BJ (cell line): ENCODE results near the gene FRAS1. TPM values are rescaled to one million over a fixed set of nuclear protein-coding genes. Genes with fewer than 3 reads are reported as not detected.
A peak's percentile ranks its signal among the peaks of the same experiment; 100 is the strongest.
"Not testable (repeated sequence)": the region's sequence is repeated elsewhere in the genome, so short reads cannot be mapped to it uniquely, and the experiment has no call there.

Source experiments
- CTCF ChIA-PET: fragments of 350-600 bp; formaldehyde crosslinking; extraction: SDS; loops from one replicate; lab custom pipeline; 2021; ENCODE audit warnings: antibody characterized with exemption, inconsistent platforms; lab: Yijun Ruan, JAX
- POLR2A ChIA-PET: fragments of 300-600 bp; sonication (Branson Sonifier 250); formaldehyde crosslinking; extraction: SDS; loops from one replicate; lab custom pipeline; 2021; ENCODE audit warnings: antibody characterized with exemption; lab: Charles Lee
- DNase-seq: peaks from one replicate; pipeline ENCODE4 v3.0.0-alpha.2; 2011; ENCODE audit warnings: low read depth
- H3K27me3 ChIP-seq: 2 replicates; pipeline ENCODE4 v1.6.0; 2011; ENCODE audit warnings: low read length; ENCODE audit not compliant: control insufficient read depth, insufficient read depth
- H3K36me3 ChIP-seq: 2 replicates; pipeline ENCODE4 v1.5.1; 2011; ENCODE audit warnings: low read length; ENCODE audit not compliant: control insufficient read depth, insufficient read depth
- H3K4me3 ChIP-seq: 2 replicates; pipeline ENCODE4 v1.5.1; 2011; ENCODE audit warnings: low read depth, mild to moderate bottlenecking, control low read depth, low read length
- CTCF ChIP-seq: IDR thresholded peaks from 2 replicates; pipeline ENCODE4 v1.5.1; 2011; ENCODE audit warnings: low read depth, mild to moderate bottlenecking, control low read depth, inconsistent platforms, low read length, moderate library complexity; ENCODE audit not compliant: insufficient read depth
- polyA minus RNA-seq: library from RNA; depleted of rRNA, polyadenylated mRNA; stranded (reverse); fragments of >200 nt; gene quantifications from 2 replicates; pipeline ENCODE4 v1.2.3, GENCODE V29; 2011; rRNA and poly(A)+ RNA removed
- polyA plus RNA-seq: library from polyadenylated mRNA; depleted of rRNA; stranded (reverse); fragments of >200 nt; gene quantifications from 2 replicates; pipeline ENCODE4 v1.2.3, GENCODE V29; 2011; rRNA removed

The FRAS1 gene
- 3.2 and 4.4 TPM in 2 replicates for polyA plus RNA-seq
- 12.0 and 16.0 TPM in 2 replicates for polyA minus RNA-seq

- Histone ChIP-seq H3K4me3 (peak within 1 kb of the TSS; percentile 68), H3K27me3 (no peaks in the 10 kb centered on the region), H3K36me3 (no peaks in the 10 kb centered on the region)
- TF ChIP-seq CTCF: peak; percentile 25; the same call in 1 of the 2 replicates
- POLR2A ChIA-PET: no interaction called here
- CTCF ChIA-PET: interaction anchor here (1.0 to 2.2 kb wide), 3 partner anchors 12 to 98 kb away, joined by 3 to 6 read pairs (median 5); no protein-coding TSS in a partner anchor
- DNase-seq: no peak
Measured at GRCh38 chr4:78057135-78057599, at the start of gene FRAS1. TSS of gene FRAS1 (plus strand) at chr4:78057323. CDS start at chr4:78058010, 687 bp downstream.

GRCh38 chr4:78011003-78011402, 46.1 kb upstream of the FRAS1 start:
- H3K27me3 ChIP-seq, DNase-seq, CTCF ChIA-PET, H3K36me3 ChIP-seq, H3K4me3 ChIP-seq, POLR2A ChIA-PET: not testable (repeated sequence)

- POLR2A ChIA-PET: no interaction called here
- Histone ChIP-seq H3K27me3 (no peaks in the 10 kb centered on the region), H3K36me3 (no peaks in the 10 kb centered on the region), H3K4me3 (no peak overlapping the region)
- TF ChIP-seq CTCF: no peak
- no peak for DNase-seq
- CTCF ChIA-PET: no interaction called here
Measured at GRCh38 chr4:78014889-78015886, 41.9 kb upstream of the FRAS1 start.

GRCh38 chr4:78018271-78019049, 38.7 kb upstream of the FRAS1 start:
- Histone ChIP-seq H3K36me3 (no peaks in the 10 kb centered on the region), H3K4me3 (no peak overlapping the region), H3K27me3 (no peaks in the 10 kb centered on the region)
- ChIA-PET CTCF (interaction anchor here (0.7 to 0.8 kb wide), 2 partner anchors 15 to 103 kb away, joined by 3 to 4 read pairs; no protein-coding TSS in a partner anchor), POLR2A (no interaction called here)
- no peak for DNase-seq
- no peak for TF ChIP-seq CTCF

- no peaks in the 10 kb centered on the region for H3K36me3 ChIP-seq
- POLR2A ChIA-PET: no interaction called here
- CTCF ChIA-PET: no interaction called here
- H3K27me3 ChIP-seq: no peaks in the 10 kb centered on the region
- H3K4me3 ChIP-seq: no peak overlapping the region
- DNase-seq: no peak
- TF ChIP-seq CTCF: no peak
Measured at GRCh38 chr4:78019414-78019813, 37.7 kb upstream of the FRAS1 start.
